ENCODE measurements around the gene DLG4.

The DLG4 gene

GRCh38 chr17:7138800-7139381 is 80.7 kb downstream of the DLG4 start:
- H3K9me3 ChIP-seq (ENCODE audit: low read length), result no peaks in the 10 kb centered on the region
- H3K79me2 ChIP-seq (ENCODE audit: insufficient read depth, low read length), result no peaks in the 10 kb centered on the region
- H3K27ac ChIP-seq (ENCODE audit: low read depth, low read length, poor library complexity, severe bottlenecking), result no peak overlapping the region
- H3K4me2 ChIP-seq (ENCODE audit: low read length), result no peak overlapping the region
- no peaks in the 10 kb centered on the region for H4K20me1 ChIP-seq (ENCODE audit: insufficient read depth, low read length)
- H2AFZ ChIP-seq (ENCODE audit: low read length), result no peak overlapping the region
- no peaks in the 10 kb centered on the region for H3K4me1 ChIP-seq (ENCODE audit: insufficient read depth, low read length, severe bottlenecking)
- no peaks in the 10 kb centered on the region for H3K36me3 ChIP-seq (ENCODE audit: insufficient read depth, low read length)
- H3F3A ChIP-seq (ENCODE audit: insufficient read depth, low read length), result no peaks in the 10 kb centered on the region
- H3K4me3 ChIP-seq (ENCODE audit: low read depth, low read length, poor library complexity, severe bottlenecking), result no peak overlapping the region
- H3K27me3 ChIP-seq (ENCODE audit: insufficient read depth, low read length), result peaks cover 11% of the 10 kb centered on the region
- TF ChIP-seq CTCF (IDR thresholded peaks at IDR 0.05; ENCODE audit: low read length) (no peak), EZH2 (IDR thresholded peaks at IDR 0.05; ENCODE audit: borderline replicate concordance, low read length) (no peak)
- H3K9me2 ChIP-seq (ENCODE audit: low read depth, low read length), result no peaks in the 10 kb centered on the region
- H3K9ac ChIP-seq (ENCODE audit: low read length), result no peak overlapping the region

- Histone ChIP-seq H3K36me3 (ENCODE audit: insufficient read depth, low read length) (no peaks in the 10 kb centered on the region), H3K9me2 (ENCODE audit: low read depth, low read length) (no peaks in the 10 kb centered on the region), H3K79me2 (ENCODE audit: insufficient read depth, low read length) (no peaks in the 10 kb centered on the region), H3K27ac (ENCODE audit: low read depth, low read length, poor library complexity, severe bottlenecking) (no peak overlapping the region), H3K27me3 (ENCODE audit: insufficient read depth, low read length) (peaks cover 15% of the 10 kb centered on the region), H3K4me2 (ENCODE audit: low read length) (no peak overlapping the region), H3K4me1 (ENCODE audit: insufficient read depth, low read length, severe bottlenecking) (peaks cover 5% of the 10 kb centered on the region), H4K20me1 (ENCODE audit: insufficient read depth, low read length) (no peaks in the 10 kb centered on the region), H3F3A (ENCODE audit: insufficient read depth, low read length) (no peaks in the 10 kb centered on the region), H3K9ac (ENCODE audit: low read length) (no peak overlapping the region), H2AFZ (ENCODE audit: low read length) (no peak overlapping the region), H3K9me3 (ENCODE audit: low read length) (no peaks in the 10 kb centered on the region), H3K4me3 (ENCODE audit: low read depth, low read length, poor library complexity, severe bottlenecking) (no peak overlapping the region)
- no peak for TF ChIP-seq EZH2 (IDR thresholded peaks at IDR 0.05; ENCODE audit: borderline replicate concordance, low read length)
- TF ChIP-seq CTCF (IDR thresholded peaks at IDR 0.05; ENCODE audit: low read length), result no peak
Observed at GRCh38 chr17:7137171-7137943, 82.3 kb downstream of the DLG4 start.

Data from OCI-LY1 (cell line).